CD14-positive monocyte (primary cell): ENCODE data around the gene GCKR. TPM values are rescaled to one million over a fixed set of nuclear protein-coding genes. Genes with fewer than 3 reads are reported as not detected.

ENCODE experiments used
- DNase-seq, 3 donors: peaks; one replicate each; pipeline ENCODE4 v3.0.0-alpha.2; 2011 to 2022
- H2AFZ ChIP-seq: 2 replicates; pipeline ENCODE4 v1.6.0; 2012; ENCODE audit warnings: mild to moderate bottlenecking, low read depth, low read length, inconsistent platforms; ENCODE audit not compliant: insufficient read depth, poor library complexity, severe bottlenecking
- H3K27ac ChIP-seq, 2 donors: 1 replicate in 1 of 2; 2 replicates in 1 of 2; pipeline ENCODE4 v1.5.1; 2012 to 2013; ENCODE audit warnings: low read length in 2 of 2, control low read depth in 1 of 2, inconsistent platforms in 1 of 2, low read depth in 1 of 2, mild to moderate bottlenecking in 1 of 2
- H3K27me3 ChIP-seq, 2 donors: one replicate each; pipeline versions ENCODE4 v1.6.0 to v1.6.1; 2011 to 2013; ENCODE audit warnings: low read length in 2 of 2; ENCODE audit not compliant: control insufficient read depth in 2 of 2, insufficient read depth in 2 of 2
- H3K36me3 ChIP-seq, 2 donors: replicated peaks in 1 of 2; 1 replicate in 1 of 2; 2 replicates in 1 of 2; pipeline versions ENCODE4 v1.5.1 to v1.6.1; 2012 to 2013; ENCODE audit warnings: low read length in 2 of 2, control low read depth in 1 of 2, inconsistent platforms in 1 of 2, mild to moderate bottlenecking in 1 of 2; ENCODE audit not compliant: insufficient read depth in 2 of 2, control insufficient read depth in 1 of 2
- H3K4me1 ChIP-seq, 2 donors: 1 replicate in 1 of 2; 2 replicates in 1 of 2; pipeline versions ENCODE4 v1.5.1 to v1.6.1; 2012 to 2013; ENCODE audit warnings: low read length in 2 of 2, control low read depth in 1 of 2, inconsistent platforms in 1 of 2, mild to moderate bottlenecking in 1 of 2, moderate library complexity in 1 of 2; ENCODE audit not compliant: insufficient read depth in 2 of 2, control insufficient read depth in 1 of 2
- H3K4me2 ChIP-seq: replicated peaks from 2 replicates; pipeline ENCODE3; 2012; ENCODE audit warnings: low read length, moderate library complexity, mild to moderate bottlenecking; ENCODE audit not compliant: poor library complexity, severe bottlenecking; ENCODE audit errors: extremely low read depth
- H3K4me3 ChIP-seq, 3 experiments: fragments of 200-600 bp in 1 of 3; sonication (generic) in 1 of 3; replicated peaks in 1 of 3; 1 replicate in 2 of 3; 2 replicates in 1 of 3; pipeline ENCODE4 v1.5.1; 2011 to 2013; ENCODE audit warnings: low read length in 3 of 3, mild to moderate bottlenecking in 3 of 3, control low read depth in 2 of 3, low read depth in 2 of 3, inconsistent platforms in 1 of 3, moderate library complexity in 1 of 3
- H3K79me2 ChIP-seq: 2 replicates; pipeline ENCODE4 v1.6.0; 2012; ENCODE audit warnings: mild to moderate bottlenecking, control low read depth, inconsistent platforms, low read length, moderate library complexity; ENCODE audit not compliant: insufficient read depth
- H3K9ac ChIP-seq: 2 replicates; pipeline ENCODE4 v1.6.0; 2017; ENCODE audit warnings: low read length, mild to moderate bottlenecking; ENCODE audit not compliant: insufficient read depth, poor library complexity, severe bottlenecking
- H3K9me3 ChIP-seq, 2 donors: replicated peaks in 1 of 2; 1 replicate in 1 of 2; 2 replicates in 1 of 2; pipeline versions ENCODE4 v1.5.1 to v1.6.1; 2012 to 2013; ENCODE audit warnings: low read length in 2 of 2, control low read depth in 1 of 2; ENCODE audit not compliant: control insufficient read depth in 1 of 2, insufficient read depth in 1 of 2
- H4K20me1 ChIP-seq: 2 replicates; pipeline ENCODE4 v1.6.0; 2012; ENCODE audit warnings: mild to moderate bottlenecking, low read length, control low read depth, moderate library complexity; ENCODE audit not compliant: insufficient read depth
- H3K27ac Mint-ChIP-seq, 7 donors: one replicate each; pipeline ENCODE4 v1.8.0; 2020; ENCODE audit warnings: mild to moderate bottlenecking in 7 of 7, mixed read lengths in 7 of 7, moderate library complexity in 6 of 7, inconsistent platforms in 2 of 7
- H3K27me3 Mint-ChIP-seq, 3 donors: one replicate each; pipeline ENCODE4 v1.8.0; 2021 to 2022; ENCODE audit warnings: low read depth in 3 of 3, mild to moderate bottlenecking in 3 of 3, mixed read lengths in 3 of 3, moderate library complexity in 3 of 3, inconsistent platforms in 1 of 3
- H3K36me3 Mint-ChIP-seq, 2 donors: one replicate each; pipeline ENCODE4 v1.8.0; 2020; ENCODE audit warnings: mixed read lengths in 2 of 2, inconsistent platforms in 1 of 2, mild to moderate bottlenecking in 1 of 2
- H3K4me1 Mint-ChIP-seq: one replicate; pipeline ENCODE4 v1.8.0; 2020; ENCODE audit warnings: mild to moderate bottlenecking, mixed read lengths
- H3K4me3 Mint-ChIP-seq, 2 donors: one replicate each; pipeline ENCODE4 v1.8.0; 2020; ENCODE audit warnings: mild to moderate bottlenecking in 2 of 2, mixed read lengths in 2 of 2, moderate library complexity in 1 of 2
- H3K9me3 Mint-ChIP-seq, 7 donors: one replicate each; pipeline ENCODE4 v1.8.0; 2020 to 2022; ENCODE audit warnings: mixed read lengths in 7 of 7, mild to moderate bottlenecking in 6 of 7, moderate library complexity in 6 of 7, inconsistent platforms in 2 of 7
- WGBS: methylation state at CpG from one replicate; pipeline ENCODE4 v1.1.5; 2013; ENCODE audit warnings: missing lambda C conversion rate; ENCODE audit not compliant: insufficient coverage; 5-methylcytosine and 5-hydroxymethylcytosine counted together
- intact Hi-C, 2 donors: fragments of 100-400 bp; cut with micrococcal nuclease; formaldehyde crosslinking; loops; one replicate each; pipeline versions ENCODE4 v1.15.0 to v1.15.1; 2023
- polyA plus RNA-seq, 3 donors: library from polyadenylated mRNA; depleted of rRNA in 1 of 3; unstranded in 2 of 3; stranded (reverse) in 1 of 3; fragments of 300-500 nt in 2 of 3; fragments of >200 nt in 1 of 3; fragmentation: Illumina TruSeq in 2 of 3; gene quantifications; 1 replicate in 2 of 3; 2 replicates in 1 of 3; pipeline ENCODE4 v1.2.3, GENCODE V29; 2012 to 2021
- TF ChIP-seq, protein P1 (sequence below): fragments of 200-600 bp; IDR thresholded peaks from one replicate; pipeline ENCODE4 v1.8.0; 2022; ENCODE audit warnings: antibody characterized with exemption, mild to moderate bottlenecking

Gene GCKR
- polyA plus RNA-seq, 3 donors, result not detected

DNA sequence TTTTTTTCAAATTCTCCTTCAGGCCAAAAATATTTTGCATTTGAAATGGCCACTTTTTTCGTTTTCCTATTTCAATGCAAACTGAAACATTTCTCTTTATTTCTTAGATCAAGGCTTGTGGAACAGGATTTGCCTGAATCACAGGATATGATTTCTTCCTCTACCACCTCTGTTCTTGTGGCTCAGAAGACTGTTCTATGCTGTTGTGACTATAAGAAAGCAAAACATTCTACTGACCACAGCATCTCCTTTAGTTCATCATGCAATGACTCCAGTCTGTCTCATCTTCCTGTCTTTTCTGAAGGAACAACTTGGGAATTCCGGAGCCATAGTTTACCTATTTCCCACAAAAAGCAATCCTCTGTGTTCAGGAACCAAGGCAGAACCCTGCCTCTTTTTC, 70.0 kb downstream of the GCKR start:
- no peaks in the 10 kb centered on the region for H3K4me1 ChIP-seq
- no peak overlapping the region for H2AFZ ChIP-seq
- no peak overlapping the region for H3K4me3 ChIP-seq
- Mint-ChIP-seq H3K36me3 (no peaks in the 10 kb centered on the region), H3K27me3 (peaks cover 4 to 28% (median 8%) of the 10 kb centered on the region in 3 donors), H3K9me3 (peaks cover 0 to 9% (median 2%) of the 10 kb centered on the region in 7 donors), H3K27ac (no peak overlapping the region), H3K4me3 (peak overlapping the region in 1 of 2 donors; percentile 0), H3K4me1 (no peaks in the 10 kb centered on the region)
- H3K79me2 ChIP-seq, result no peaks in the 10 kb centered on the region
- H3K27me3 ChIP-seq, result peaks cover 10 to 16% of the 10 kb centered on the region in 2 donors
- H3K36me3 ChIP-seq, result no peaks in the 10 kb centered on the region
- no peak for DNase-seq
- TF ChIP-seq, protein P1, sequence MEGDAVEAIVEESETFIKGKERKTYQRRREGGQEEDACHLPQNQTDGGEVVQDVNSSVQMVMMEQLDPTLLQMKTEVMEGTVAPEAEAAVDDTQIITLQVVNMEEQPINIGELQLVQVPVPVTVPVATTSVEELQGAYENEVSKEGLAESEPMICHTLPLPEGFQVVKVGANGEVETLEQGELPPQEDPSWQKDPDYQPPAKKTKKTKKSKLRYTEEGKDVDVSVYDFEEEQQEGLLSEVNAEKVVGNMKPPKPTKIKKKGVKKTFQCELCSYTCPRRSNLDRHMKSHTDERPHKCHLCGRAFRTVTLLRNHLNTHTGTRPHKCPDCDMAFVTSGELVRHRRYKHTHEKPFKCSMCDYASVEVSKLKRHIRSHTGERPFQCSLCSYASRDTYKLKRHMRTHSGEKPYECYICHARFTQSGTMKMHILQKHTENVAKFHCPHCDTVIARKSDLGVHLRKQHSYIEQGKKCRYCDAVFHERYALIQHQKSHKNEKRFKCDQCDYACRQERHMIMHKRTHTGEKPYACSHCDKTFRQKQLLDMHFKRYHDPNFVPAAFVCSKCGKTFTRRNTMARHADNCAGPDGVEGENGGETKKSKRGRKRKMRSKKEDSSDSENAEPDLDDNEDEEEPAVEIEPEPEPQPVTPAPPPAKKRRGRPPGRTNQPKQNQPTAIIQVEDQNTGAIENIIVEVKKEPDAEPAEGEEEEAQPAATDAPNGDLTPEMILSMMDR, result no peak
- no peak overlapping the region for H3K27ac ChIP-seq
- intact Hi-C loops, result no loop called here
- no peak overlapping the region for H3K9ac ChIP-seq
- H3K4me2 ChIP-seq, result no peak overlapping the region
- 86% methylated on average over 1 of the region's 2 CpGs for WGBS
- no peaks in the 10 kb centered on the region for H4K20me1 ChIP-seq
- H3K9me3 ChIP-seq, result no peaks in the 10 kb centered on the region

DNA sequence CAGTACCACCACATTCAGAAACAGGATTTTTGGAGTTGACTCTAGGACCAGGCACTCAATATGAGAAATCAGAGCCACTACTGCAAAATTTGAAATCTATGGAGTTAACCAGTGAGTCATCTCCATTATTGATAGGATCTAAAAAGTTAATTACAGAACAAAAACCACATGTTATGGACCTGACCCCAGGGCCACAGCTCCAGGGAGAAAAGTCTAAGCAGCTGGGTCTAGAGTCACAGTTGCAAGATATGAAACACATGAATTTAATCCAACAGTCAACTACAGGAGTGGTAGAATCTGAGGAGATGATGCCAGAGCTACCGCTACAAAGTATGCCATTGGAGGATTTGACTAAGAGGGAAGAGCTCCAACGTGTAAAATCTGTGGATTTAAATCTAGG, 72.8 kb downstream of the GCKR start:
- Mint-ChIP-seq H3K4me3 (no peak overlapping the region), H3K36me3 (no peaks in the 10 kb centered on the region), H3K27ac (no peak overlapping the region), H3K27me3 (peaks cover 4 to 23% (median 6%) of the 10 kb centered on the region in 3 donors), H3K9me3 (peaks cover 0 to 18% (median 8%) of the 10 kb centered on the region in 7 donors), H3K4me1 (no peaks in the 10 kb centered on the region)
- Histone ChIP-seq H3K4me2 (no peak overlapping the region), H3K9ac (no peak overlapping the region), H3K4me3 (no peak overlapping the region), H3K9me3 (peaks cover 3 to 11% of the 10 kb centered on the region in 2 donors), H2AFZ (no peak overlapping the region), H3K4me1 (no peaks in the 10 kb centered on the region), H3K36me3 (no peaks in the 10 kb centered on the region), H3K27me3 (peaks cover 10 to 16% of the 10 kb centered on the region in 2 donors), H4K20me1 (no peaks in the 10 kb centered on the region), H3K79me2 (no peaks in the 10 kb centered on the region), H3K27ac (no peak overlapping the region)
- WGBS, result 56% methylated on average over 2 of the region's 2 CpGs
- DNase-seq, result no peak
- intact Hi-C loops, result no loop called here
- TF ChIP-seq, protein P1, result no peak
